ENCODE measurements around the gene GPC5. TPM values are rescaled to one million over a fixed set of nuclear protein-coding genes. Genes with fewer than 3 reads are reported as not detected.

Gene GPC5
- polyA plus RNA-seq, 2 donors: not detected

GRCh38 chr13:92379371-92379770, 981.0 kb downstream of the GPC5 start:
- Histone ChIP-seq H3K4me3 (ENCODE audit: low read depth in 1 of 2, low read length in 2 of 2) (no peak overlapping the region), H3K27me3 (ENCODE audit: control insufficient read depth in 1 of 2, insufficient read depth in 2 of 2, low read length in 2 of 2) (no peaks in the 10 kb centered on the region), H3K9me3 (ENCODE audit: control insufficient read depth in 2 of 2, insufficient read depth in 1 of 2, low read depth in 1 of 2, low read length in 1 of 2) (no peaks in the 10 kb centered on the region), H3K36me3 (ENCODE audit: control insufficient read depth in 2 of 2, insufficient read depth in 2 of 2, low read length in 1 of 2) (no peaks in the 10 kb centered on the region), H3K27ac (ENCODE audit: low read depth in 2 of 2, low read length in 1 of 2) (no peak overlapping the region), H3K4me1 (ENCODE audit: control insufficient read depth in 2 of 2, insufficient read depth in 2 of 2, low read length in 1 of 2) (no peaks in the 10 kb centered on the region)
- WGBS, 2 donors: 52 to 61% methylated on average over 3 of the region's 3 CpGs

DNA sequence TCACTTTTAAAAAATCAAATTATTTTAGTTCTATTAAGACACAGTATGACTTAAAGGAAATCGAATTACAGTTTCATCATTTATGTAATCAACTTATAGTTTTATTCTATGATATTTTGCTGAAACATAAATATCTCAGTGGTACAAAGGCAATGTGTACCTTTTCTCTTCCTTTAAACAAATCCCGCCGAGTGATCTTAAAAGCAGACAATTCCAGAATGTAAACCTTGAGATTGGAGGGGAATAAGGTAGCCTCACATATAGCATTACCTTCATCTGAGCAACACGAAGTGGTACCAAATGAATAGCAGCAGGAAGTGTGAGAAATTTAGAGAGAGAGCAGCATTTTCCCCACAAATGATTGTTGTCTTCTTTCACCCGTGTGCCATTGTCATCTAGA, 986.0 kb downstream of the GPC5 start:
- Histone ChIP-seq H3K9me3 (ENCODE audit: control insufficient read depth in 2 of 2, insufficient read depth in 1 of 2, low read depth in 1 of 2, low read length in 1 of 2) (no peaks in the 10 kb centered on the region), H3K27ac (ENCODE audit: low read depth in 2 of 2, low read length in 1 of 2) (no peak overlapping the region), H3K4me3 (ENCODE audit: low read depth in 1 of 2, low read length in 2 of 2) (no peak overlapping the region), H3K36me3 (ENCODE audit: control insufficient read depth in 2 of 2, insufficient read depth in 2 of 2, low read length in 1 of 2) (no peaks in the 10 kb centered on the region), H3K4me1 (ENCODE audit: control insufficient read depth in 2 of 2, insufficient read depth in 2 of 2, low read length in 1 of 2) (no peaks in the 10 kb centered on the region), H3K27me3 (ENCODE audit: control insufficient read depth in 1 of 2, insufficient read depth in 2 of 2, low read length in 2 of 2) (no peaks in the 10 kb centered on the region)
- WGBS, 2 donors: 70 to 72% methylated on average over 5 of the region's 5 CpGs

- 80 to 82% methylated on average over 8 of the region's 8 CpGs for WGBS, 2 donors
Measured at GRCh38 chr13:92387245-92387644, 988.8 kb downstream of the GPC5 start.

GRCh38 chr13:92390217-92390616, 991.8 kb downstream of the GPC5 start:
- H3K9me3 ChIP-seq (ENCODE audit: control insufficient read depth in 2 of 2, insufficient read depth in 1 of 2, low read depth in 1 of 2, low read length in 1 of 2): no peaks in the 10 kb centered on the region
- WGBS, 2 donors: 37 to 39% methylated on average over 4 of the region's 4 CpGs
- H3K4me1 ChIP-seq (ENCODE audit: control insufficient read depth in 2 of 2, insufficient read depth in 2 of 2, low read length in 1 of 2): no peaks in the 10 kb centered on the region
- no peaks in the 10 kb centered on the region for H3K36me3 ChIP-seq (ENCODE audit: control insufficient read depth in 2 of 2, insufficient read depth in 2 of 2, low read length in 1 of 2)
- no peak overlapping the region for H3K4me3 ChIP-seq (ENCODE audit: low read depth in 1 of 2, low read length in 2 of 2)
- no peaks in the 10 kb centered on the region for H3K27me3 ChIP-seq (ENCODE audit: control insufficient read depth in 1 of 2, insufficient read depth in 2 of 2, low read length in 2 of 2)
- no peak overlapping the region for H3K27ac ChIP-seq (ENCODE audit: low read depth in 2 of 2, low read length in 1 of 2)

More at GRCh38 chr13:92387245-92387644, 988.8 kb downstream of the GPC5 start:
- H3K4me3 ChIP-seq (ENCODE audit: low read depth in 1 of 2, low read length in 2 of 2): no peak overlapping the region
- H3K36me3 ChIP-seq (ENCODE audit: control insufficient read depth in 2 of 2, insufficient read depth in 2 of 2, low read length in 1 of 2): no peaks in the 10 kb centered on the region
- H3K27me3 ChIP-seq (ENCODE audit: control insufficient read depth in 1 of 2, insufficient read depth in 2 of 2, low read length in 2 of 2): no peaks in the 10 kb centered on the region
- no peaks in the 10 kb centered on the region for H3K9me3 ChIP-seq (ENCODE audit: control insufficient read depth in 2 of 2, insufficient read depth in 1 of 2, low read depth in 1 of 2, low read length in 1 of 2)
- no peak overlapping the region for H3K27ac ChIP-seq (ENCODE audit: low read depth in 2 of 2, low read length in 1 of 2)
- H3K4me1 ChIP-seq (ENCODE audit: control insufficient read depth in 2 of 2, insufficient read depth in 2 of 2, low read length in 1 of 2): no peaks in the 10 kb centered on the region

- Histone ChIP-seq H3K27ac (ENCODE audit: low read depth in 2 of 2, low read length in 1 of 2) (no peak overlapping the region), H3K36me3 (ENCODE audit: control insufficient read depth in 2 of 2, insufficient read depth in 2 of 2, low read length in 1 of 2) (no peaks in the 10 kb centered on the region), H3K4me1 (ENCODE audit: control insufficient read depth in 2 of 2, insufficient read depth in 2 of 2, low read length in 1 of 2) (no peaks in the 10 kb centered on the region), H3K9me3 (ENCODE audit: control insufficient read depth in 2 of 2, insufficient read depth in 1 of 2, low read depth in 1 of 2, low read length in 1 of 2) (peaks cover 2% of the 10 kb centered on the region in 2 donors), H3K27me3 (ENCODE audit: control insufficient read depth in 1 of 2, insufficient read depth in 2 of 2, low read length in 2 of 2) (no peaks in the 10 kb centered on the region), H3K4me3 (ENCODE audit: low read depth in 1 of 2, low read length in 2 of 2) (no peak overlapping the region)
- WGBS, 2 donors: 80 to 81% methylated on average over 3 of the region's 3 CpGs
Measured at GRCh38 chr13:92403606-92404005, 1005.2 kb downstream of the GPC5 start.

- H3K9me3 ChIP-seq (ENCODE audit: control insufficient read depth in 2 of 2, insufficient read depth in 1 of 2, low read depth in 1 of 2, low read length in 1 of 2): peaks cover 2% of the 10 kb centered on the region in 2 donors
- 80 to 89% methylated on average over 7 of the region's 7 CpGs for WGBS, 2 donors
Measured at GRCh38 chr13:92407858-92408257, 1009.4 kb downstream of the GPC5 start.

DNA sequence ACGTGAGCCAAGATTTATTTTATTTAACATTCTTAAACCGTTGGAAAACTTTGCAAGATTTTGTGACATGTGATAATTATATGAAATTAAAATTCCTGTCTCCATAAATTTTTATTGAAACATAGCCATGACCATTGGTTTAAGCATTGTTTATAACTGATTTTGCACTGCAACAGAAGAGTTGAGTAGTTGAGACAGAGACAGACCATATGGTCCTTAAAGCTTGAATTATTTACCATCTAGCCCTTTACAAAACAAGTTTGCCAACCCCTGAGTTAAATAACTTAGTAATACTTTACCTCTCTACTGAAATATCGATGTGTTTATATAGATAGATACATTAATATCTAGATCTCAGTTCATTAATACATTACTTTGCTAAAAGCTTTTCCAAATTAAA, 1014.1 kb downstream of the GPC5 start:
- H3K36me3 ChIP-seq (ENCODE audit: control insufficient read depth in 2 of 2, insufficient read depth in 2 of 2, low read length in 1 of 2): no peaks in the 10 kb centered on the region
- H3K4me3 ChIP-seq (ENCODE audit: low read depth in 1 of 2, low read length in 2 of 2): no peak overlapping the region
- WGBS, 2 donors: 63 to 69% methylated on average over 3 of the region's 3 CpGs
- H3K9me3 ChIP-seq (ENCODE audit: control insufficient read depth in 2 of 2, insufficient read depth in 1 of 2, low read depth in 1 of 2, low read length in 1 of 2): peaks cover 2% of the 10 kb centered on the region in 2 donors
- H3K27me3 ChIP-seq (ENCODE audit: control insufficient read depth in 1 of 2, insufficient read depth in 2 of 2, low read length in 2 of 2): no peaks in the 10 kb centered on the region
- H3K4me1 ChIP-seq (ENCODE audit: control insufficient read depth in 2 of 2, insufficient read depth in 2 of 2, low read length in 1 of 2): no peaks in the 10 kb centered on the region
- H3K27ac ChIP-seq (ENCODE audit: low read depth in 2 of 2, low read length in 1 of 2): no peak overlapping the region

More at GRCh38 chr13:92407858-92408257, 1009.4 kb downstream of the GPC5 start:
- H3K27ac ChIP-seq (ENCODE audit: low read depth in 2 of 2, low read length in 1 of 2): no peak overlapping the region
- no peaks in the 10 kb centered on the region for H3K4me1 ChIP-seq (ENCODE audit: control insufficient read depth in 2 of 2, insufficient read depth in 2 of 2, low read length in 1 of 2)
- H3K36me3 ChIP-seq (ENCODE audit: control insufficient read depth in 2 of 2, insufficient read depth in 2 of 2, low read length in 1 of 2): no peaks in the 10 kb centered on the region
- H3K4me3 ChIP-seq (ENCODE audit: low read depth in 1 of 2, low read length in 2 of 2): no peak overlapping the region
- no peaks in the 10 kb centered on the region for H3K27me3 ChIP-seq (ENCODE audit: control insufficient read depth in 1 of 2, insufficient read depth in 2 of 2, low read length in 2 of 2)

DNA sequence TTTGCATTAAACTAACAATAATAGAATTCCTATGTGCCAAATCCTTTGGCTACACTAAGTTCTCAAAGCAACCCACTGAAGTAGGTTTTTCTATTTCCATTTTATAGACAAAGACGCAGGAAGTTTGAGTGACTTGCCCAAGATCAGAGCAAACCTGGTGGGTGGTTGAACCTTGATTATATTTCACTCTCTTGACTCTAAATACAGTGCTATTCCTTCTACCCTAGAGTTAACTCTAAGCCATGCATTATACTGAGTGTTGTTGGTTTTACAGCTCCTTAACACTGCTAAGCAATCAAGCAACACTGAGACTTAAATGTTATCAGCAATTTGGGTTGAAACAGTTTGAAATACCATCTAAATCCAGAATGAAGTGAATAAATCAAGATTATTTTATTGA, 1014.6 kb downstream of the GPC5 start:
- no peak overlapping the region for H3K4me3 ChIP-seq (ENCODE audit: low read depth in 1 of 2, low read length in 2 of 2)
- 66 to 78% methylated on average over 1 of the region's 1 CpG for WGBS, 2 donors
- H3K9me3 ChIP-seq (ENCODE audit: control insufficient read depth in 2 of 2, insufficient read depth in 1 of 2, low read depth in 1 of 2, low read length in 1 of 2): peaks cover under 1 to 3% of the 10 kb centered on the region in 2 donors
- H3K27me3 ChIP-seq (ENCODE audit: control insufficient read depth in 1 of 2, insufficient read depth in 2 of 2, low read length in 2 of 2): no peaks in the 10 kb centered on the region
- H3K4me1 ChIP-seq (ENCODE audit: control insufficient read depth in 2 of 2, insufficient read depth in 2 of 2, low read length in 1 of 2): no peaks in the 10 kb centered on the region
- no peak overlapping the region for H3K27ac ChIP-seq (ENCODE audit: low read depth in 2 of 2, low read length in 1 of 2)
- H3K36me3 ChIP-seq (ENCODE audit: control insufficient read depth in 2 of 2, insufficient read depth in 2 of 2, low read length in 1 of 2): no peaks in the 10 kb centered on the region

- Histone ChIP-seq H3K4me3 (ENCODE audit: low read depth in 1 of 2, low read length in 2 of 2) (no peak overlapping the region), H3K27ac (ENCODE audit: low read depth in 2 of 2, low read length in 1 of 2) (no peak overlapping the region), H3K4me1 (ENCODE audit: control insufficient read depth in 2 of 2, insufficient read depth in 2 of 2, low read length in 1 of 2) (no peaks in the 10 kb centered on the region), H3K36me3 (ENCODE audit: control insufficient read depth in 2 of 2, insufficient read depth in 2 of 2, low read length in 1 of 2) (no peaks in the 10 kb centered on the region), H3K9me3 (ENCODE audit: control insufficient read depth in 2 of 2, insufficient read depth in 1 of 2, low read depth in 1 of 2, low read length in 1 of 2) (peaks cover 0 to 3% of the 10 kb centered on the region in 2 donors), H3K27me3 (ENCODE audit: control insufficient read depth in 1 of 2, insufficient read depth in 2 of 2, low read length in 2 of 2) (no peaks in the 10 kb centered on the region)
- WGBS, 2 donors: 48 to 49% methylated on average over 3 of the region's 3 CpGs
Measured at GRCh38 chr13:92413452-92413851, 1015.0 kb downstream of the GPC5 start.

- Histone ChIP-seq H3K36me3 (ENCODE audit: control insufficient read depth in 2 of 2, insufficient read depth in 2 of 2, low read length in 1 of 2) (no peaks in the 10 kb centered on the region), H3K4me3 (ENCODE audit: low read depth in 1 of 2, low read length in 2 of 2) (no peak overlapping the region), H3K27me3 (ENCODE audit: control insufficient read depth in 1 of 2, insufficient read depth in 2 of 2, low read length in 2 of 2) (no peaks in the 10 kb centered on the region), H3K9me3 (ENCODE audit: control insufficient read depth in 2 of 2, insufficient read depth in 1 of 2, low read depth in 1 of 2, low read length in 1 of 2) (peaks cover 0 to 3% of the 10 kb centered on the region in 2 donors), H3K27ac (ENCODE audit: low read depth in 2 of 2, low read length in 1 of 2) (no peak overlapping the region), H3K4me1 (ENCODE audit: control insufficient read depth in 2 of 2, insufficient read depth in 2 of 2, low read length in 1 of 2) (no peaks in the 10 kb centered on the region)
- WGBS, 2 donors: 69 to 80% methylated on average over 4 of the region's 4 CpGs
Measured at GRCh38 chr13:92414851-92415250, 1016.4 kb downstream of the GPC5 start.

Data from esophagus (tissue), 2 donors.